Measurements from ENCODE around the gene ZNF775. TPM values are rescaled to one million over a fixed set of nuclear protein-coding genes. Genes with fewer than 3 reads are reported as not detected.
A peak's percentile ranks its signal among the peaks of the same experiment; 100 is the strongest.

Gene ZNF775
- total RNA-seq, 2 donors from 2014 or later: 11.0 to 11.3 TPM

DNA sequence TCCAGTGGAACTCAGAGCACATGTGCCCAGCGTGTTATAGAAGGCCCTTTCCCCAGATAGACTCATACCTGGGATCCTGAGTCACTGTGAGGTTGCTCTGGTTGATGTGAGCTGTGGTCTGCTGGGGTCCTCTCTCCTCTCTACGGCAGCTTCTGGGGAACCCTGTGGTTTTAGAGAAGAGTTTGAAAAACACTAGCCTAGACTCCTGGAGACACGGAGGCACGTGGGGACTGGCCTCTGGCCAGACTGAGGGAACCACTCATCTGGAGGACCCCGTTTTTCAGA lies 10.3 kb downstream of the ZNF775 start:
- H3K4me1 ChIP-seq: no peaks in the 10 kb centered on the region
- H3K27me3 ChIP-seq: no peaks in the 10 kb centered on the region
- H3K4me3 ChIP-seq: no peak overlapping the region
- H3K9ac ChIP-seq (ENCODE audit: low read depth in 2 of 2, low read length in 2 of 2): peak overlapping the region in 1 of 2 donors; percentile 36
- H3K36me3 ChIP-seq: no peaks in the 10 kb centered on the region
- H3K9me3 ChIP-seq: no peaks in the 10 kb centered on the region
- H3K27ac ChIP-seq: no peak overlapping the region
- DNase-seq: no peak
- TF ChIP-seq CTCF (IDR thresholded peaks at IDR 0.05): no peak
- intact Hi-C loops (cut with DNase I): no loop called here

GRCh38 chr7:150390205-150390604 lies 11.1 kb downstream of the ZNF775 start:
- Histone ChIP-seq H3K4me3 (no peak overlapping the region), H3K27ac (no peak overlapping the region), H3K36me3 (no peaks in the 10 kb centered on the region), H3K9me3 (no peaks in the 10 kb centered on the region), H3K27me3 (no peaks in the 10 kb centered on the region), H3K9ac (ENCODE audit: low read depth in 2 of 2, low read length in 2 of 2) (no peak overlapping the region), H3K4me1 (no peaks in the 10 kb centered on the region)
- no peak for TF ChIP-seq CTCF (IDR thresholded peaks at IDR 0.05)
- intact Hi-C loops (cut with DNase I): no loop called here
- no peak for DNase-seq

GRCh38 chr7:150393325-150393724 lies 14.2 kb downstream of the ZNF775 start:
- DNase-seq: peak; percentile 49
- no peaks in the 10 kb centered on the region for H3K4me1 ChIP-seq
- no peaks in the 10 kb centered on the region for H3K9me3 ChIP-seq
- no peaks in the 10 kb centered on the region for H3K27me3 ChIP-seq
- peak overlapping the region in 1 of 2 donors; percentile 34 for H3K9ac ChIP-seq (ENCODE audit: low read depth in 2 of 2, low read length in 2 of 2)
- H3K4me3 ChIP-seq: no peak overlapping the region
- no peaks in the 10 kb centered on the region for H3K36me3 ChIP-seq
- peak overlapping the region; percentile 50 for H3K27ac ChIP-seq
- TF ChIP-seq CTCF (IDR thresholded peaks at IDR 0.05): no peak
- intact Hi-C loops (cut with DNase I): no loop called here

DNA sequence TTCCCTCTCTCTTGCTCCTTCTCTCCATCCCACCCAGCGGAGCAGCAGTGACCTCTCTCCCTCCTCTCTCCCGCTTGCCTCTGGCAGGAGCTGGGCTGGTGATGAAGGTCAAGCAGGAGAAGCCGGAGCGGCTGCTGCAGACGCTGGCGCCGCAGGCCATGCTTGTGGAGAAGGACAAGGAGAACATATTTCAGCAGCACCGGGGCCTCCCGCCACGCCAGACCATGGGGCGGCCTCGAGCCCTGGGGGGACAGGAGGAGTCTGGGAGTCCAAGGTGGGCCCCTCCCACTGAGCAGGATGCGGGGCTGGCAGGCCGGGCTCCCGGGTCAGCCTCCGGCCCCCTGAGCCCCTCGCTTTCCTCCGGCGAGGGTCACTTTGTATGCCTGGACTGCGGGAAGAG lies 17.3 kb downstream of the ZNF775 start:
- no peaks in the 10 kb centered on the region for H3K36me3 ChIP-seq
- H3K27me3 ChIP-seq: no peaks in the 10 kb centered on the region
- DNase-seq: no peak
- H3K4me3 ChIP-seq: no peak overlapping the region
- no peaks in the 10 kb centered on the region for H3K9me3 ChIP-seq
- TF ChIP-seq CTCF (IDR thresholded peaks at IDR 0.05): no peak
- no peaks in the 10 kb centered on the region for H3K4me1 ChIP-seq
- no peak overlapping the region for H3K27ac ChIP-seq
- intact Hi-C loops (cut with DNase I): no loop called here
- H3K9ac ChIP-seq (ENCODE audit: low read depth in 2 of 2, low read length in 2 of 2): no peak overlapping the region

DNA sequence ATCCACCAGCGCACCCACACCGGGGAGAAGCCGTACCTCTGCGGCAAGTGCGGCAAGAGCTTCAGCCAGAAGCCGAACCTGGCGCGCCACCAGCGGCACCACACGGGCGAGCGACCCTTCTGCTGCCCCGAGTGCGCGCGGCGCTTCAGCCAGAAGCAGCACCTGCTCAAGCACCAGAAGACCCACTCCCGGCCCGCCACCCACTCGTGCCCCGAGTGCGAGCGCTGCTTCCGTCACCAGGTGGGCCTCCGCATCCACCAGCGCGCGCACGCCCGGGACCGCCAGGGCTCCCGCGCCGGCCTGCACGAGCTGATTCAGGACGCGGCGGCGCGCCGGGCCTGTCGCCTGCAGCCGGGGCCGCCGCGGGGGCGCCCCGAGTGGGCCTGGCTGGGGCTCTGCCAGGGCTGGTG lies 17.7 kb downstream of the ZNF775 start:
- no peak overlapping the region for H3K4me3 ChIP-seq
- no peaks in the 10 kb centered on the region for H3K9me3 ChIP-seq
- H3K36me3 ChIP-seq: no peaks in the 10 kb centered on the region
- H3K4me1 ChIP-seq: no peaks in the 10 kb centered on the region
- intact Hi-C loops (cut with DNase I): no loop called here
- no peak overlapping the region for H3K27ac ChIP-seq
- H3K27me3 ChIP-seq: no peaks in the 10 kb centered on the region
- TF ChIP-seq CTCF (IDR thresholded peaks at IDR 0.05): no peak
- no peak overlapping the region for H3K9ac ChIP-seq (ENCODE audit: low read depth in 2 of 2, low read length in 2 of 2)
- DNase-seq: no peak

Data from colonic mucosa (tissue), 4 donors.